Stomach (tissue), 9 donors: ENCODE data around the gene VPS52. TPM values are rescaled to one million over a fixed set of nuclear protein-coding genes. Genes with fewer than 3 reads are reported as not detected.

Experiments
- DNase-seq, 2 donors: peaks; one replicate each; pipeline versions ENCODE4 v3.0.0 to v3.0.0-alpha.2; 2013 to 2019
- H3K27ac ChIP-seq, 5 donors: fragments of 200-600 bp in 4 of 5; sonication (generic) in 4 of 5; one replicate each; pipeline ENCODE4 v1.5.1; 2013 to 2019; ENCODE audit warnings: mild to moderate bottlenecking in 1 of 5, moderate library complexity in 1 of 5
- H3K27me3 ChIP-seq, 3 donors: fragments of 200-600 bp; sonication (generic); one replicate each; pipeline ENCODE4 v1.5.1; 2017 to 2019; ENCODE audit warnings: mixed run types in 1 of 3
- H3K36me3 ChIP-seq, 4 donors: fragments of 200-600 bp; sonication (generic); 1 replicate in 3 of 4; 2 replicates in 1 of 4; pipeline ENCODE4 v1.5.1; 2016 to 2019
- H3K4me1 ChIP-seq, 4 donors: fragments of 200-600 bp; sonication (generic); one replicate each; pipeline ENCODE4 v1.5.1; 2016 to 2019
- H3K4me3 ChIP-seq, 4 donors: fragments of 200-600 bp; sonication (generic) in 3 of 4; one replicate each; pipeline ENCODE4 v1.5.1; 2016 to 2019; ENCODE audit warnings: mild to moderate bottlenecking in 1 of 4
- H3K9me3 ChIP-seq, 4 donors: fragments of 200-600 bp; sonication (generic); one replicate each; pipeline ENCODE4 v1.5.1; 2016 to 2019
- CTCF ChIP-seq, 7 experiments: fragments of 450-650 bp in 4 of 7; fragments of 200-600 bp in 3 of 7; sonication (generic) in 3 of 7; IDR thresholded peaks; one replicate each; pipeline ENCODE4 v1.5.1; 2016 to 2019; ENCODE audit warnings: antibody characterized with exemption in 7 of 7, control low read depth in 2 of 7, mild to moderate bottlenecking in 1 of 7
- EP300 ChIP-seq: sonication (generic); formaldehyde crosslinking; IDR thresholded peaks from one replicate; pipeline ENCODE4 v1.6.1; 2017; ENCODE audit warnings: antibody characterized with exemption
- POLR2A ChIP-seq, 4 donors: fragments of 450-650 bp; IDR thresholded peaks; one replicate each; pipeline ENCODE4 v1.6.1; 2016; ENCODE audit warnings: antibody characterized with exemption in 4 of 4, control low read depth in 2 of 4, mild to moderate bottlenecking in 1 of 4, moderate library complexity in 1 of 4
- POLR2AphosphoS5 ChIP-seq, 3 donors: sonication (generic); formaldehyde crosslinking; IDR thresholded peaks; one replicate each; pipeline ENCODE4 v1.6.1; 2016; ENCODE audit warnings: antibody characterized with exemption in 3 of 3
- WGBS, 5 donors: extraction: QIAGEN DNeasy Blood & Tissue Kit in 3 of 5; methylation state at CpG; one replicate each; pipeline versions ENCODE4 v1.1.5 to v1.1.7; 2013 to 2018; 5-methylcytosine and 5-hydroxymethylcytosine counted together
- intact Hi-C: fragments of 100-400 bp; cut with DNase I; formaldehyde crosslinking; loops from one replicate; pipeline ENCODE4 v1.15.1; 2023; ENCODE audit warnings: low total_unique reads
- polyA plus RNA-seq, 3 donors: library from polyadenylated mRNA; stranded (reverse); fragments of 200-250 nt; gene quantifications; one replicate each; pipeline ENCODE4 v1.2.3, GENCODE V29; 2013
- total RNA-seq, 5 donors: library from RNA; depleted of rRNA; stranded (reverse); fragments of >200 nt; gene quantifications; one replicate each; pipeline versions ENCODE4 v1.1.0 to v1.2.3, GENCODE V29; 2014 to 2016
- donor health status: healthy with polysubstance abuse.
- donor health status: Bipolar disorder and iron deficiency.
- donor health status: healthy.

Gene VPS52
- total and polyA plus RNA-seq, 8 donors = 22.6 to 89.3 (median 46.5) TPM

GRCh38 chr6:33316603-33317418 is 45.1 kb upstream of the VPS52 start:
- TF ChIP-seq POLR2A (IDR thresholded peaks at IDR 0.05) (no peak), POLR2AphosphoS5 (IDR thresholded peaks at IDR 0.05) (no peak), EP300 (no peak), CTCF (IDR thresholded peaks at IDR 0.05) (no peak)
- peak overlapping the region; percentile 47 to 58 (median 53) for H3K4me3 ChIP-seq
- no peaks in the 10 kb centered on the region for H3K27me3 ChIP-seq
- peaks cover 27 to 45% (median 40%) of the 10 kb centered on the region in 4 donors for H3K36me3 ChIP-seq
- intact Hi-C loops = no loop called here
- peak overlapping the region; percentile 22 to 97 (median 89) for H3K27ac ChIP-seq
- H3K4me1 ChIP-seq = peaks cover 50 to 82% (median 80%) of the 10 kb centered on the region in 4 donors
- DNase-seq = peak in 1 of 2 donors; percentile 42
- WGBS, 5 donors = 74 to 79% (median 76%) methylated on average over 19 of the region's 19 CpGs
- no peaks in the 10 kb centered on the region for H3K9me3 ChIP-seq

- Histone ChIP-seq H3K27me3 (no peaks in the 10 kb centered on the region), H3K4me3 (no peak overlapping the region), H3K27ac (peak overlapping the region in 3 of 5 donors; percentile 97), H3K9me3 (no peaks in the 10 kb centered on the region), H3K4me1 (peaks cover 46 to 82% (median 80%) of the 10 kb centered on the region in 4 donors), H3K36me3 (peaks cover 27 to 46% (median 41%) of the 10 kb centered on the region in 4 donors)
- DNase-seq = no peak
- WGBS, 5 donors = 89 to 92% (median 91%) methylated on average over 15 to 17 of the region's 17 CpGs
- intact Hi-C loops = no loop called here
- TF ChIP-seq POLR2AphosphoS5 (IDR thresholded peaks at IDR 0.05) (no peak), POLR2A (IDR thresholded peaks at IDR 0.05) (no peak), EP300 (no peak), CTCF (IDR thresholded peaks at IDR 0.05) (no peak)
These were observed 44.3 kb upstream of the VPS52 start for GRCh38 chr6:33315793-33316602.

GRCh38 chr6:33314943-33315792 is 43.5 kb upstream of the VPS52 start:
- 34 to 48% (median 36%) methylated on average over 43 to 47 of the region's 47 CpGs for WGBS, 5 donors
- Histone ChIP-seq H3K36me3 (peaks cover 25 to 46% (median 41%) of the 10 kb centered on the region in 4 donors), H3K27ac (peak overlapping the region; percentile 91 to 97 (median 97)), H3K9me3 (no peaks in the 10 kb centered on the region), H3K4me1 (peaks cover 37 to 82% (median 76%) of the 10 kb centered on the region in 4 donors), H3K27me3 (no peaks in the 10 kb centered on the region), H3K4me3 (peak overlapping the region; percentile 64 to 96 (median 76))
- DNase-seq = peak; percentile 65 to 80
- TF ChIP-seq POLR2AphosphoS5 (IDR thresholded peaks at IDR 0.05) (peak in 1 of 3 donors; percentile 44), CTCF (IDR thresholded peaks at IDR 0.05) (no peak), EP300 (no peak)
- intact Hi-C loops = no loop called here
